Keratinocyte (primary cell): Measurements from ENCODE around the gene ARL5A.

Experiments used
- EZH2 ChIP-seq: IDR thresholded peaks from one replicate; pipeline ENCODE4 v1.6.1; 2012; ENCODE audit warnings: inconsistent platforms, mild to moderate bottlenecking, low read length, moderate library complexity
- TF ChIP-seq, protein P1 (sequence below), 3 experiments: IDR thresholded peaks in 1 of 3; conservative IDR thresholded peaks in 1 of 3; optimal IDR thresholded peaks in 1 of 3; 2 replicates in 2 of 3; 3 replicates in 1 of 3; pipeline versions ENCODE3 to v1.5.1; 2011; ENCODE audit warnings: low read length in 3 of 3, mild to moderate bottlenecking in 3 of 3, moderate library complexity in 2 of 3, control low read depth in 1 of 3, inconsistent platforms in 1 of 3; ENCODE audit not compliant: insufficient read depth in 2 of 3; ENCODE audit errors: extremely low read depth in 1 of 3

- TF ChIP-seq, protein P1, sequence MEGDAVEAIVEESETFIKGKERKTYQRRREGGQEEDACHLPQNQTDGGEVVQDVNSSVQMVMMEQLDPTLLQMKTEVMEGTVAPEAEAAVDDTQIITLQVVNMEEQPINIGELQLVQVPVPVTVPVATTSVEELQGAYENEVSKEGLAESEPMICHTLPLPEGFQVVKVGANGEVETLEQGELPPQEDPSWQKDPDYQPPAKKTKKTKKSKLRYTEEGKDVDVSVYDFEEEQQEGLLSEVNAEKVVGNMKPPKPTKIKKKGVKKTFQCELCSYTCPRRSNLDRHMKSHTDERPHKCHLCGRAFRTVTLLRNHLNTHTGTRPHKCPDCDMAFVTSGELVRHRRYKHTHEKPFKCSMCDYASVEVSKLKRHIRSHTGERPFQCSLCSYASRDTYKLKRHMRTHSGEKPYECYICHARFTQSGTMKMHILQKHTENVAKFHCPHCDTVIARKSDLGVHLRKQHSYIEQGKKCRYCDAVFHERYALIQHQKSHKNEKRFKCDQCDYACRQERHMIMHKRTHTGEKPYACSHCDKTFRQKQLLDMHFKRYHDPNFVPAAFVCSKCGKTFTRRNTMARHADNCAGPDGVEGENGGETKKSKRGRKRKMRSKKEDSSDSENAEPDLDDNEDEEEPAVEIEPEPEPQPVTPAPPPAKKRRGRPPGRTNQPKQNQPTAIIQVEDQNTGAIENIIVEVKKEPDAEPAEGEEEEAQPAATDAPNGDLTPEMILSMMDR (optimal IDR thresholded peaks at IDR 0.05 in 1 of 3, IDR thresholded peaks at IDR 0.05 in 1 of 3, conservative IDR thresholded peaks at IDR 0.05 in 1 of 3; ENCODE audit: extremely low read depth in 1 of 3, insufficient read depth in 2 of 3, low read length in 3 of 3): no peak
- TF ChIP-seq EZH2: no peak
Measured at GRCh38 chr2:151861174-151861573, 33.0 kb upstream of the ARL5A start.
